ENCODE results near the gene PROZ.

- no peak for TF ChIP-seq CTCF (optimal IDR thresholded peaks at IDR 0.05 in 1 of 3, IDR thresholded peaks at IDR 0.05 in 1 of 3, conservative IDR thresholded peaks at IDR 0.05 in 1 of 3; ENCODE audit: extremely low read depth in 1 of 3, insufficient read depth in 2 of 3, low read length in 3 of 3)
- TF ChIP-seq EZH2 (IDR thresholded peaks at IDR 0.05; ENCODE audit: low read length): no peak
Measured at GRCh38 chr13:113184568-113185440, 26.4 kb downstream of the PROZ start.
